Heart right ventricle (tissue), 16 donors: ENCODE data around the gene PTPRE. TPM values are rescaled to one million over a fixed set of nuclear protein-coding genes. Genes with fewer than 3 reads are reported as not detected.

ENCODE experiments used
- ATAC-seq, 8 donors: fragments of 200-7000 bp; cut with Tn5 transposase; one replicate each; pipeline ENCODE4 v1.9.1; 2020; ENCODE audit warnings: mild to moderate bottlenecking in 8 of 8, moderate library complexity in 8 of 8, moderate number of reproducible peaks in 1 of 8
- DNase-seq, 2 donors: peaks; one replicate each; pipeline ENCODE4 v3.0.0-alpha.2; 2020
- H3K27ac ChIP-seq, 10 donors: fragments of 200-600 bp; sonication (generic) in 2 of 10; one replicate each; pipeline versions ENCODE4 v1.5.0 to v1.8.0; 2020 to 2022; ENCODE audit warnings: mild to moderate bottlenecking in 3 of 10
- H3K27me3 ChIP-seq, 7 donors: fragments of 200-600 bp; one replicate each; pipeline ENCODE4 v1.8.0; 2021 to 2022; ENCODE audit warnings: mild to moderate bottlenecking in 2 of 7
- H3K36me3 ChIP-seq, 9 donors: fragments of 200-600 bp; sonication (generic) in 1 of 9; one replicate each; pipeline versions ENCODE4 v1.5.0 to v1.8.0; 2020 to 2022; ENCODE audit warnings: mild to moderate bottlenecking in 2 of 9
- H3K4me1 ChIP-seq, 9 donors: fragments of 200-600 bp; sonication (generic) in 1 of 9; one replicate each; pipeline versions ENCODE4 v1.5.0 to v1.8.0; 2020 to 2022; ENCODE audit warnings: mild to moderate bottlenecking in 4 of 9
- H3K4me3 ChIP-seq, 10 donors: fragments of 200-600 bp; sonication (generic) in 2 of 10; one replicate each; pipeline versions ENCODE4 v1.5.0 to v1.8.0; 2020 to 2022; ENCODE audit warnings: mild to moderate bottlenecking in 7 of 10, moderate library complexity in 2 of 10
- H3K9me3 ChIP-seq, 11 donors: fragments of 200-600 bp in 10 of 11; sonication (generic) in 2 of 11; one replicate each; pipeline versions ENCODE4 v1.5.0 to v1.8.0; 2013 to 2022; ENCODE audit warnings: mild to moderate bottlenecking in 2 of 11, control low read depth in 1 of 11, moderate library complexity in 1 of 11
- WGBS, 2 donors: extraction: QIAGEN DNeasy Blood & Tissue Kit; methylation state at CpG; one replicate each; pipeline ENCODE4 v1.1.7; 2013; ENCODE audit warnings: inconsistent platforms in 1 of 2; 5-methylcytosine and 5-hydroxymethylcytosine counted together
- intact Hi-C, 10 donors: fragments of 100-400 bp; cut with DNase I; formaldehyde crosslinking; loops; one replicate each; pipeline versions ENCODE4 v1.11.1 to v1.14.2; 2022
- polyA plus RNA-seq, 2 donors: library from polyadenylated mRNA; stranded (reverse); fragments of 200-250 nt; gene quantifications; one replicate each; pipeline ENCODE4 v1.2.3, GENCODE V29; 2013
- total RNA-seq, 10 donors: library from RNA; stranded (reverse); fragmentation: NEBNext Ultra II Directional in 3 of 10; extraction: Animal tissue kit (Norgen Biotek cat#: 25700) in 3 of 10; gene quantifications; one replicate each; pipeline versions ENCODE4 v1.2.1 to v1.2.4, GENCODE V29; 2021 to 2023
- TF ChIP-seq, protein P1 (sequence below), 9 donors: fragments of 200-600 bp; sonication (generic) in 2 of 9; IDR thresholded peaks; one replicate each; pipeline versions ENCODE4 v1.5.0 to v1.8.0; 2021 to 2022; ENCODE audit warnings: antibody characterized with exemption in 9 of 9, mild to moderate bottlenecking in 5 of 9, moderate library complexity in 1 of 9
- donor health status: Arrhythmogenic right ventricular cardiomyopathy.
- donor health status: ischemic (EF 13 %, LVEDD 7.1; RV severe dilation, severe dysfunction).
- donor health status: healthy with polysubstance abuse.
- donor health status: DM: no; HTN: yes; CAD: no.
- donor health status: DM: no; HTN: no; CAD: no.
- donor health status: ischemic (EF 25% LVEDD 6.9; RV normal size, moderate dysfunction).
- donor health status: ischemic (EF 25% LVEDD 5.7; RV mildly dilated, moderate dysfunction).
- donor health status: healthy.
- donor health status: DM: yes; HTN: yes; CAD: no.
- donor health status: Ischemic cardiomyopathy.
- donor health status: ischemic (EF 35%, LVEDD 5.7; RV mildly dilated, moderate dysfunction).
- donor health status: nonischemic (EF 11% LVEDD 7.7; RV severe dilation, severe dysfunction).
- donor health status: DM: yes; HTN: yes; CAD: no.
- donor health status: PGD.
- donor health status: ischemic (EF 29% LVEDD 5.4; RV normal size, mild dysfunction).
- donor health status: nonischemic (EF 23%, LVEDD 6.1; RV moderate dilation, normal function).

Gene PTPRE
- total and polyA plus RNA-seq, 12 donors = 6.1 to 42.8 (median 22.1) TPM

DNA sequence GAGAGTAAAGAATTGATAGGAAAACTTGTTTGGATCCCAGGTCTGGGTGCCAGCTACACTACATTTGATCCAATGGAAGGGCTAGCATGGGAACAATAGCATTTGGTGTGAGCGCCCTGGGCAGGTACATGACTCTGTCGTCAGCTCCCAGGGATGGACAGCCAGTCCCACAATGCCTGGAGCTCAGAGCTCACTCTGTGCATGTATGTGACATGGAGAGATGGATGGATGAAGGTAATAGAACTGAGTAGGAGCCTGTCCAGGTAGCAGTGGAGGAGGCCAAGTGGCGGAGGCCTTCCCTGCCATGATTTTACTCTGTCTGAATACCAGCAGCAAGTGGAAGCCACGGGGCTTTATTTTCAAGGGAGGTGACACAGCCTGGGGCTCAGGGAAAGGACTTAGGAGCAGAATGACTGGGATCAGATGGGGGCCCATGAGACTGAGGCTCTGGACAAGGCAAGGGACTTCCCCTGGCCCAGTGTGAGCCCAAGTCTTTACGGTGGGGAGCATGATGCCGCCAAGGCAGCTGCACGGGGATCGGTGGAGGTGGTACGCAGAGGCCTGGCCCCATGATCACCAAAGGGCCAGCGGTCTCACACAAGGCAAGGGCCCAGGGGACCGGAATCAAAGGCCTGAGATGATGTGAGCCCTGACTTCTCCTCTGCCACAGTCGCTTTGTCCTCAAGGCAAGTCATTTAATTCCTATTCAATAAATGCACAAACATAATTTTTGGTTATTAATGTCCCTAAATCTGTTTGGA is 5.9 kb downstream of the PTPRE start:
- H3K4me3 ChIP-seq = no peak overlapping the region
- H3K27ac ChIP-seq = peak overlapping the region; percentile 60 to 90 (median 82)
- ATAC-seq (no peak), DNase-seq (no peak)
- intact Hi-C loops = no loop called here
- TF ChIP-seq, protein P1, sequence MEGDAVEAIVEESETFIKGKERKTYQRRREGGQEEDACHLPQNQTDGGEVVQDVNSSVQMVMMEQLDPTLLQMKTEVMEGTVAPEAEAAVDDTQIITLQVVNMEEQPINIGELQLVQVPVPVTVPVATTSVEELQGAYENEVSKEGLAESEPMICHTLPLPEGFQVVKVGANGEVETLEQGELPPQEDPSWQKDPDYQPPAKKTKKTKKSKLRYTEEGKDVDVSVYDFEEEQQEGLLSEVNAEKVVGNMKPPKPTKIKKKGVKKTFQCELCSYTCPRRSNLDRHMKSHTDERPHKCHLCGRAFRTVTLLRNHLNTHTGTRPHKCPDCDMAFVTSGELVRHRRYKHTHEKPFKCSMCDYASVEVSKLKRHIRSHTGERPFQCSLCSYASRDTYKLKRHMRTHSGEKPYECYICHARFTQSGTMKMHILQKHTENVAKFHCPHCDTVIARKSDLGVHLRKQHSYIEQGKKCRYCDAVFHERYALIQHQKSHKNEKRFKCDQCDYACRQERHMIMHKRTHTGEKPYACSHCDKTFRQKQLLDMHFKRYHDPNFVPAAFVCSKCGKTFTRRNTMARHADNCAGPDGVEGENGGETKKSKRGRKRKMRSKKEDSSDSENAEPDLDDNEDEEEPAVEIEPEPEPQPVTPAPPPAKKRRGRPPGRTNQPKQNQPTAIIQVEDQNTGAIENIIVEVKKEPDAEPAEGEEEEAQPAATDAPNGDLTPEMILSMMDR (IDR thresholded peaks at IDR 0.05) = no peak
- peaks cover 0 to 4% (median 0%) of the 10 kb centered on the region in 11 donors for H3K9me3 ChIP-seq
- peaks cover 0 to 78% (median 51%) of the 10 kb centered on the region in 9 donors for H3K4me1 ChIP-seq
- peaks cover 0 to 2% (median 0%) of the 10 kb centered on the region in 7 donors for H3K27me3 ChIP-seq
- H3K36me3 ChIP-seq = no peaks in the 10 kb centered on the region
- WGBS, 2 donors = 94 to 96% methylated on average over 12 of the region's 12 CpGs

DNA sequence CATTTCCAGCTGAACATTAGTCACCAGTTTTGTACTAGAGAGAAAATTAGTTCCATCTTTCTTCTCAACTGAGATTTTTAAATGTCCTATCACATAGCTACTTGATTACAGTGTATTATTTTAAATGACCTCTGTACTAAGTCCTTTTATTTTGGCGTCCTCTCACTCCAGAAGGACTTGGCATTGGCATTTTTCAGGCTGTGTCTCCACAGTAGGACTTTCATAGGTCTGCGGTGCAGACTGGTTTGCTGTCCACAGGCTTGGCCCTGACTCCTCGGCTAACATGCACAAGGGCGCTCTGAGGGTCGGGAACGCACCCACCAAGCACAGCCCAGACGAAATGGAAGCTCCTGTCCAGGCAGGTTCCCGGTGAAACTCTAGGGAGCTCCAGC is 6.5 kb downstream of the PTPRE start:
- Histone ChIP-seq H3K27ac (peak overlapping the region; percentile 60 to 90 (median 82)), H3K27me3 (no peaks in the 10 kb centered on the region), H3K36me3 (no peaks in the 10 kb centered on the region), H3K4me3 (no peak overlapping the region), H3K9me3 (peaks cover 0 to 4% (median 0%) of the 10 kb centered on the region in 11 donors), H3K4me1 (peaks cover 0 to 72% (median 46%) of the 10 kb centered on the region in 9 donors)
- ATAC-seq (peak in 5 of 8 donors; percentile 21 to 69 (median 43)), DNase-seq (no peak)
- intact Hi-C loops = no loop called here
- TF ChIP-seq, protein P1 (IDR thresholded peaks at IDR 0.05) = no peak
- WGBS, 2 donors = 70 to 73% methylated on average over 8 of the region's 8 CpGs

DNA sequence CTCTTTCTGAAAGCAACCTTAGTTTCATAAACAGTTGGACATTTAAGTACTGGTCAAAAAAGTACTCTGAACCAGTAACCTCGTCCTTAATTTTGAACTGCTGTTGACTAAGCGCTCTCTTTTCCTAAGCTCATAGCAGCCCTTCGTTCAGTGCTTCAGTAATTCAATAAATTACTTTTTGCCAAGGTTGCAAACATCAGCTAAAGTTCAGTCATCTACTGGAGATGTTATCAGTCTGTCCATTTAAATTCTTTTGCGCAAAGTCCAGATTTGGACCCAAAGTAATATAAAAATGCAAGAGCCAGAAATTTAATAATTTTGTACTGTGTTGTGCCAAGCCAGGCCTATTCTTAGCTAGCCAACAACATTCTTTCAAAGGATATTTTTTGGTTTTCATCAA is 8.4 kb downstream of the PTPRE start:
- ATAC-seq (no peak), DNase-seq (no peak)
- no peaks in the 10 kb centered on the region for H3K27me3 ChIP-seq
- H3K9me3 ChIP-seq = peaks cover 0 to 4% (median 0%) of the 10 kb centered on the region in 11 donors
- H3K27ac ChIP-seq = peak overlapping the region in 3 of 10 donors; percentile 28 to 90 (median 88)
- no peaks in the 10 kb centered on the region for H3K36me3 ChIP-seq
- TF ChIP-seq, protein P1 (IDR thresholded peaks at IDR 0.05) = no peak
- whole genome bisulfite sequencing, 2 donors = 89 to 94% methylated on average over 4 of the region's 4 CpGs
- H3K4me1 ChIP-seq = peaks cover 5 to 75% (median 46%) of the 10 kb centered on the region in 9 donors
- no peak overlapping the region for H3K4me3 ChIP-seq
- intact Hi-C loops = no loop called here

DNA sequence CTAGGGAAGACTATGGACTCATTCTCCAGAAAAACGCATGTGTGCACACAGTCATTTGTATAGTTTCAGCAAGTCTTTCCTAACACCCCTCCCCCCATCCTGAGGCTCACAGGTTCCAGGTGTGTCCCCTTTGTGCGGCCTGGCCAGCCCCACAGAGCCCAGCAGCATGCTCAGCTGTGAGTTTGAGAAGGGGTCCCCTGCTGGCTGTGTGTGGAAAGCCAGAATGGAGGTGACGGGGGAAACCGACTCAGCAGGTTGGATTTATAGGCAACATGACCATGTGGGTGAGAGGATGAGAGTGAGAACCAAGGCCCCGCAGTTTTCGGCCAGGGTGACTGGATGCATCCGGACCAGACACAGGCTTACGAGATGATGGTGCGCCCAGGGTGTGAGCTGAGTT is 9.9 kb downstream of the PTPRE start:
- Histone ChIP-seq H3K27me3 (no peaks in the 10 kb centered on the region), H3K36me3 (no peaks in the 10 kb centered on the region), H3K9me3 (peaks cover 0 to 4% (median 0%) of the 10 kb centered on the region in 11 donors), H3K4me1 (peaks cover 9 to 75% (median 60%) of the 10 kb centered on the region in 9 donors), H3K27ac (no peak overlapping the region), H3K4me3 (no peak overlapping the region)
- ATAC-seq (no peak), DNase-seq (no peak)
- WGBS, 2 donors = 93 to 96% methylated on average over 9 of the region's 9 CpGs
- intact Hi-C loops = no loop called here
- TF ChIP-seq, protein P1 (IDR thresholded peaks at IDR 0.05) = no peak
